K562 (cell line): ENCODE results near the gene CABLES1. TPM values are rescaled to one million over a fixed set of nuclear protein-coding genes. Genes with fewer than 3 reads are reported as not detected.
"Not testable (repeated sequence)": the region's sequence is repeated elsewhere in the genome, so short reads cannot be mapped to it uniquely, and the experiment has no call there.

Experiments
- ATAC-seq: fragments of 200-7000 bp; cut with Tn5 transposase; 3 replicates; pipeline ENCODE4 v1.9.1; 2020; ENCODE audit warnings: moderate library complexity
- BruUV-seq: library from RNA; stranded (reverse); fragments of 400-500 nt; replicated peaks from 2 replicates; lab custom pipeline; 2021; lab: Mats Ljungman, UMichigan
- CTCF ChIA-PET: fragments of 300-600 bp; formaldehyde crosslinking; extraction: SDS; loops from one replicate; lab custom pipeline; 2021; ENCODE audit warnings: low intra/inter-chr PET ratio; lab: Yijun Ruan, JAX
- POLR2A ChIA-PET: fragments of 300-600, 350-650 bp; sonication (Branson Sonifier 250); formaldehyde crosslinking; extraction: SDS; loops from one replicate; lab custom pipeline; 2021; ENCODE audit warnings: antibody characterized with exemption, inconsistent platforms; lab: Yijun Ruan, JAX
- DNase-seq, 4 experiments: peaks; one replicate each; pipeline versions ENCODE4 v3.0.0 to v3.0.0-alpha.2; 2011 to 2018; ENCODE audit warnings: low spot score in 3 of 4, mixed read lengths in 3 of 4; ENCODE audit errors: extremely low read depth in 1 of 4
- FAIRE-seq: peaks from 2 replicates; lab custom pipeline; 2011; peaks lifted over from hg19 to GRCh38; lab: Jason Lieb, UNC
- H2AFZ ChIP-seq: 2 replicates; pipeline ENCODE4 v1.6.0; 2011; ENCODE audit warnings: low read depth, low read length, control low read depth, inconsistent platforms
- H3K27ac ChIP-seq: fragments of 200-600 bp; 3 replicates; pipeline ENCODE4 v1.8.0; 2011; ENCODE audit warnings: low read depth, mild to moderate bottlenecking, control low read depth, inconsistent platforms, low read length, moderate library complexity, mixed read lengths; ENCODE audit errors: extremely low read depth
- H3K27me3 ChIP-seq, 2 experiments: fragments of 300-600 bp in 1 of 2; 2 replicates in 1 of 2; 3 replicates in 1 of 2; pipeline versions ENCODE4 v1.6.0 to v1.8.0; 2011; ENCODE audit warnings: inconsistent platforms in 2 of 2, low read length in 2 of 2, mild to moderate bottlenecking in 1 of 2, mixed read lengths in 1 of 2, moderate library complexity in 1 of 2; ENCODE audit not compliant: control insufficient read depth in 2 of 2, insufficient read depth in 2 of 2
- H3K36me3 ChIP-seq: fragments of 300-600 bp; 3 replicates; pipeline ENCODE4 v1.8.0; 2011; ENCODE audit warnings: mild to moderate bottlenecking, low read length, inconsistent platforms; ENCODE audit not compliant: control insufficient read depth, insufficient read depth
- H3K4me1 ChIP-seq, 2 experiments: fragments of 200-600 bp in 1 of 2; replicated peaks in 1 of 2; 2 replicates in 1 of 2; 3 replicates in 1 of 2; pipeline versions ENCODE4 v1.5.1 to v1.8.0; 2011; ENCODE audit warnings: inconsistent platforms in 2 of 2, low read length in 2 of 2, mild to moderate bottlenecking in 1 of 2, mixed read lengths in 1 of 2, moderate library complexity in 1 of 2; ENCODE audit not compliant: control insufficient read depth in 2 of 2, insufficient read depth in 2 of 2
- H3K4me2 ChIP-seq: 2 replicates; pipeline ENCODE4 v1.6.1; 2011; ENCODE audit warnings: low read length, control low read depth, inconsistent platforms, mixed read lengths; ENCODE audit not compliant: insufficient read depth
- H3K4me3 ChIP-seq: fragments of 200-600 bp; sonication (generic), shearing (Covaris generic); 2 replicates; pipeline ENCODE4 v1.5.1; 2016; ENCODE audit warnings: control low read depth, inconsistent platforms
- H3K79me2 ChIP-seq: fragments of 200-600 bp; 3 replicates; pipeline ENCODE4 v1.8.0; 2011; ENCODE audit warnings: low read length, inconsistent platforms; ENCODE audit not compliant: control insufficient read depth, insufficient read depth
- H3K9ac ChIP-seq, 2 experiments: 2 replicates each; pipeline versions ENCODE4 v1.6.0 to v1.6.1; 2011; ENCODE audit warnings: low read depth in 2 of 2, low read length in 2 of 2, control low read depth in 1 of 2, inconsistent platforms in 1 of 2, mild to moderate bottlenecking in 1 of 2, mixed read lengths in 1 of 2; ENCODE audit not compliant: insufficient read depth in 1 of 2
- H3K9me1 ChIP-seq: one replicate; pipeline ENCODE4 v1.6.0; 2011; ENCODE audit warnings: inconsistent platforms, mild to moderate bottlenecking, low read length, moderate library complexity; ENCODE audit not compliant: control insufficient read depth, insufficient read depth
- H3K9me3 ChIP-seq: replicated peaks from 2 replicates; pipeline ENCODE4 v1.5.1; 2011; ENCODE audit warnings: low read depth, low read length, inconsistent platforms; ENCODE audit not compliant: control insufficient read depth, insufficient read depth
- H4K20me1 ChIP-seq: replicated peaks from 2 replicates; pipeline ENCODE4 v1.6.1; 2011; ENCODE audit warnings: low read length, inconsistent platforms, mixed read lengths; ENCODE audit not compliant: control insufficient read depth, insufficient read depth
- CCNT2 ChIP-seq: IDR thresholded peaks from 2 replicates; pipeline ENCODE4 v1.6.1; 2011; ENCODE audit warnings: borderline replicate concordance, low read depth, mild to moderate bottlenecking, moderate library complexity, mixed read lengths, low read length; ENCODE audit not compliant: insufficient read length; ENCODE audit errors: extremely low read depth
- LARP7 ChIP-seq: fragments of 450-650 bp; IDR thresholded peaks from 2 replicates; pipeline ENCODE4 v1.6.1; 2016
- MAFK ChIP-seq: IDR thresholded peaks from 2 replicates; pipeline ENCODE4 v1.6.1; 2011; ENCODE audit warnings: low read length, improper control_type of control experiment
- NFRKB ChIP-seq: fragments of 450-650 bp; IDR thresholded peaks from 2 replicates; pipeline ENCODE4 v1.6.1; 2016; ENCODE audit warnings: low read depth
- RBM14 ChIP-seq: fragments of 200-400 bp; formaldehyde crosslinking; IDR thresholded peaks from 2 replicates; pipeline ENCODE4 v1.6.1; 2018; ENCODE audit warnings: low read depth, mild to moderate bottlenecking, low read length, moderate library complexity, borderline replicate concordance; ENCODE audit not compliant: insufficient read depth
- WGBS: fragments of 100-300 bp; shearing (Covaris generic); methylation state at CpG from one replicate; pipeline ENCODE4 v1.1.6; 2016; ENCODE audit warnings: low coverage, mixed read lengths; ENCODE audit not compliant: insufficient coverage; ENCODE audit errors: missing lambda C conversion rate; 5-methylcytosine and 5-hydroxymethylcytosine counted together
- in situ Hi-C: fragments of 300-500 bp; cut with MboI; formaldehyde crosslinking; loops from 4 replicates; pipeline ENCODE4 v1.15.0; 2018; ENCODE audit warnings: inconsistent platforms, mixed read lengths
- intact Hi-C: fragments of 100-400 bp; cut with micrococcal nuclease; formaldehyde crosslinking; loops from 2 replicates; pipeline ENCODE4 v1.14.2; 2022
- polyA plus RNA-seq, 8 experiments: library from polyadenylated mRNA; depleted of rRNA in 4 of 8; stranded (reverse) in 5 of 8; unstranded in 3 of 8; fragments of >200 nt; fragmentation: Nextera tagmentation in 2 of 8; fragmentation: Illumina TruSeq in 1 of 8; extraction: Ambion mirVana in 2 of 8; extraction: Trizol in 1 of 8; gene quantifications; 2 replicates each; pipeline versions ENCODE4 v1.2.1 to v1.2.3, GENCODE V29; 2011 to 2014; ENCODE audit warnings: inconsistent platforms in 1 of 8, missing spikeins in 1 of 8
- total RNA-seq, 7 experiments: library from RNA; depleted of rRNA in 6 of 7; stranded (reverse); fragments of >200 nt in 6 of 7; fragmentation: Illumina TruSeq in 2 of 7; extraction: Trizol in 2 of 7; gene quantifications; 2 replicates each; pipeline versions ENCODE4 v1.2.1 to v1.2.3, GENCODE V29; 2011 to 2021; ENCODE audit warnings: low replicate concordance in 1 of 7
- TF ChIP-seq, protein P1 (sequence below): fragments of 450-650 bp; formaldehyde crosslinking; IDR thresholded peaks from 2 replicates; pipeline ENCODE4 v1.4.0; 2020; ENCODE audit warnings: mild to moderate bottlenecking, moderate library complexity

The CABLES1 gene
- total and polyA plus RNA-seq, 9 of the 15 experiments (the other 6 are each of a cell fraction or from before 2014, with no cell fraction given): 0.04 to 0.10 (median 0.06) TPM; not detected in 3

- H3K9me1 ChIP-seq, FAIRE-seq, H3K4me1 ChIP-seq, in situ Hi-C loops, H4K20me1 ChIP-seq, H3K9me3 ChIP-seq, H3K27ac ChIP-seq, CTCF ChIA-PET, H3K4me2 ChIP-seq, H3K36me3 ChIP-seq, H3K9ac ChIP-seq, intact Hi-C loops, DNase-seq, H3K79me2 ChIP-seq, H2AFZ ChIP-seq, H3K4me3 ChIP-seq, ATAC-seq, BruUV-seq: not testable (repeated sequence)
- POLR2A ChIA-PET: interaction anchor here (0.7 kb wide), 1 partner anchor 15 kb away, joined by 3 read pairs; no protein-coding TSS in a partner anchor
- WGBS: 1% methylated on average over 14 of the region's 14 CpGs
- H3K27me3 ChIP-seq: peaks cover 57 to 59% of the 10 kb centered on the region in 2 experiments
Observed at GRCh38 chr18:23158884-23159283, 23.6 kb downstream of the CABLES1 start.

DNA sequence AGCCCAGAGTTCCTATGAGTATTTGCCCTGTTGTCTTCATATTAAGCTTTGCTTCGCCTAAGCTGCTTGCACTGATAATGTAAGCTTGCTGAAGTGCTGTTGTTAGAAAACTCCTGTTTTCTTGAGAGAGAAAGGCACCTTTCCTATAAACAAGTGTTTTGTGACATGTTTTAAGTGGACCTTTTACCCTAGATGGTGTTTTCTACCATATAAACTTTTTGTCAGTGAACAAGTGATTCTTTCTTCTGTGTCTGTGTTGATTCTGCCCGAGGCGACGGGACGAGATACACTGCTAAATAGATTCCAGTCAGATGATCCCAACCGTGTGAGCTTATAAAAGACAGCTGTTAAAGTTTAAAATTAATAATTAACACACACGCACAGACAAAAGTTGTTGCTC, 24.1 kb downstream of the CABLES1 start:
- DNase-seq: no peak
- WGBS: 3% methylated on average over 7 of the region's 7 CpGs
- Histone ChIP-seq H3K27me3 (peaks cover 54 to 61% of the 10 kb centered on the region in 2 experiments), H3K4me2 (no peak overlapping the region), H3K9me1 (no peaks in the 10 kb centered on the region), H3K27ac (no peak overlapping the region), H3K9ac (no peak overlapping the region), H3K4me1 (no peaks in the 10 kb centered on the region)
- in situ Hi-C loops: no loop called here
- no TSS peak for BruUV-seq
- CTCF ChIA-PET: no interaction called here
- FAIRE-seq: no peak
- no peak for ATAC-seq
- no peak for TF ChIP-seq MAFK
- no peak for TF ChIP-seq NFRKB
- no peak for TF ChIP-seq LARP7
- no peak for TF ChIP-seq CCNT2
- TF ChIP-seq, protein P1, sequence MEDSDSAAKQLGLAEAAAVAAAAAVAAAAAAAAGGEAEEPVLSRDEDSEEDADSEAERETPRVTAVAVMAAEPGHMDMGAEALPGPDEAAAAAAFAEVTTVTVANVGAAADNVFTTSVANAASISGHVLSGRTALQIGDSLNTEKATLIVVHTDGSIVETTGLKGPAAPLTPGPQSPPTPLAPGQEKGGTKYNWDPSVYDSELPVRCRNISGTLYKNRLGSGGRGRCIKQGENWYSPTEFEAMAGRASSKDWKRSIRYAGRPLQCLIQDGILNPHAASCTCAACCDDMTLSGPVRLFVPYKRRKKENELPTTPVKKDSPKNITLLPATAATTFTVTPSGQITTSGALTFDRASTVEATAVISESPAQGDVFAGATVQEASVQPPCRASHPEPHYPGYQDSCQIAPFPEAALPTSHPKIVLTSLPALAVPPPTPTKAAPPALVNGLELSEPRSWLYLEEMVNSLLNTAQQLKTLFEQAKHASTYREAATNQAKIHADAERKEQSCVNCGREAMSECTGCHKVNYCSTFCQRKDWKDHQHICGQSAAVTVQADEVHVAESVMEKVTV (CRISPR knock-in tag): no peak
- TF ChIP-seq RBM14: no peak
- TF ChIP-seq, all 486 proteins: peak for 0
- no peaks in the 10 kb centered on the region for H3K9me3 ChIP-seq
- H3K79me2 ChIP-seq: no peaks in the 10 kb centered on the region
- H4K20me1 ChIP-seq: no peaks in the 10 kb centered on the region
- intact Hi-C loops: no loop called here
- H2AFZ ChIP-seq: no peak overlapping the region
- H3K36me3 ChIP-seq: no peaks in the 10 kb centered on the region
- POLR2A ChIA-PET: interaction anchor here (0.7 to 0.8 kb wide), 2 partner anchors 12 to 16 kb away, joined by 3 read pairs; no protein-coding TSS in a partner anchor
- H3K4me3 ChIP-seq: no peak overlapping the region
